HG03060 (cell line): ENCODE data around the gene NUBP2.

Experiments
- ATAC-seq: cut with Tn5 transposase; IDR thresholded peaks from one replicate; pipeline ENCODE4 v1.9.1; 2021; ENCODE audit warnings: low read depth, moderate number of reproducible peaks; ENCODE audit not compliant: unreplicated experiment

NUBP2 gene

DNA sequence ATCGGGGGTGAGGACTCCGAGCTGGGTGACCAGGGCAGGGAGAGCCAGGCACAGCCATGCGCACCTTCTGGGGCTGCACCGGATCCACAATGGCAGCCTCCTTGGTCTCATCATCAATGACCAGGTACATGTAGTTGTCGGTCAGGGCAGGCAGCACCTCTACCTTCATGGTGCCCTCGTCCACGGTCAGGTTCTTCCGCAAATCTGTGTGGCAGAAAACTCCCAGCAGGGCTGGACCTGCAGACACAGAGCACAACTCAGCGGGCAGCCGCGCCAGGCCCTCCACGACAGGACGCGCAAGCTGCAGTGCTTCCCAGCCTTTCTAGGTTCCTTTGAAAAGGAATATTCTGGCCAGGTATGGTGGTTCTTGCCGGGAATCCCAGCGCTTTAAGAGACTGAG is 40.0 kb downstream of the NUBP2 start:
- ATAC-seq: no peak

GRCh38 chr16:1823821-1824220 is 41.1 kb downstream of the NUBP2 start:
- ATAC-seq: no peak

GRCh38 chr16:1825381-1825863 is 42.7 kb downstream of the NUBP2 start:
- no peak for ATAC-seq

DNA sequence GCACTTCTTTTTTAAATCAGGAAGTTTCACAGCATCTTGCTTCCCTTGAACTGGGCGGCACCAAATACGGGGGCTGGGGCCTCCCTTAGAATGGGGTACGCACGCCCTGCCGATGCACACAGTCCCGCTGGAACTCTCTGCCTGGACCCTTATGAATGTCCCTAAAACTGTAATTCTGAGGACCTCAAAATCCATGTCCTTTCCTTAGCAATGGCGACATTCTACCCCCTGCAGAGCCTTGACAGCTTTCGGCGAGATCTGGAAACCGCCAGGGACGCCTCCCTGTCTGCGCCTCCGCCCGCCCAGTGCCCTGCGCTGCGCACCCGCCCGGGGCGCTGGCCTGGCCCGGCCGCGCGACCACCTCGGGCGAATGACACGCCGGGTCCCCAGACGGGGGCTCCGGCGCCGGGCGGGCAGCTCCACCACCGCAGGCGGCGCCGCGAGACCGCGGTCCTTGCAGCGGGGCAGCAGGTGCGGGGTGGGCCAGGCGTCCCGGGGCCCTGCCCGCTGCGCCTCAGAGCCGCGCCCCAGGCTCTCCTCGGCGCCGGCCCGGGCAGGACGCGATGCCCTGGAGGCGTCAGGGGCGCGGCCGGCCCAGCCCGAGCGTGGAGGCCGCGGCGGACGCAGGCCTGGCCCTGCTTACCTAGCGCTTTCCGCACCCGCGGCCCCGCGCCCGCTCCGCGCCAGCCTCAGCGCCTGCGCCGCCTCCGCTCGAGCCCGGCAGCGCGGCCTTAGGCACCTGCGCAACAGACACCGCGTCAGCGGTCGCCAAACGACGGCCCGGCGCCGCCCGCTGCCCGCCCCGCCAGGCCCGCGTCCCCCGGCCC is 43.3 kb downstream of the NUBP2 start:
- ATAC-seq: peak; percentile 20

DNA sequence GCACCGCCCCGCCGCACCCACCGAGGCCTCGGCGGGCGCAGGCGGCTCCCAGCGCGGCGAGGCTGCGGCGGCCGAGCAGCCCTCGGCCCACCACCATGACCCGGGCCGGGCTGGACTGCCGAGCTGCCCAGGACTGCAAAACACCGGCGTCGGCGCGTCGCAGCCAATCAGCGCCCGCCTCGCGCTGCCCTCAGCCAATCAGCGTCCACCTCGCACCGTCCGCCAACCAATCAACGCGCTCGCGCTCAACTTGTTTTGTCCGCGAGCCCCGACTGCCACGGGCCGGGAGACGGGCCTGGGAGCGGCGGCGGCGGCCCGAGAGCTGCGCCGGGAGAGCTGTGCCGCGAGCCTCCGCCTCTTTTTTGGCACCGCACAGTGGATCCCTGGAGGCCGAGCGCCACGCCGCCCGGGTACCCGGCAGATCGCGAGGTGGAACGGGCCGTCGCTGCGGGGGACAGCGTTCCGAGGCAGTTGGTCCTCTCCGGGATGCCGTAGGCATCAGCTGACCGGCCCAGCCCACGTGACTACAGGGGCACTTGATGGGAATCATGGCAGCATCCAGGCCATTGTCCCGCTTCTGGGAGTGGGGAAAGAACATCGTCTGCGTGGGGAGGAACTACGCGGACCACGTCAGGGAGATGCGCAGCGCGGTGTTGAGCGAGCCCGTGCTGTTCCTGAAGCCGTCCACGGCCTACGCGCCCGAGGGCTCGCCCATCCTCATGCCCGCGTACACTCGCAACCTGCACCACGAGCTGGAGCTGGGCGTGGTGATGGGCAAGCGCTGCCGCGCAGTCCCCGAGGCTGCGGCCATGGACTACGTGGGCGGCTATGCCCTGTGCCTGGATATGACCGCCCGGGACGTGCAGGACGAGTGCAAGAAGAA is 44.2 kb downstream of the NUBP2 start, which contains the start of the genes FAHD1 and HAGH:
Gene FAHD1 (plus strand): TSS at position 516 of the 883 bp plus-strand sequence. CDS start 33 bp downstream, at position 549.
Gene HAGH (minus strand): TSS at position 135 of the 883 bp plus-strand sequence. CDS start 38 bp downstream, at position 97.
- peak; percentile 62 for ATAC-seq

DNA sequence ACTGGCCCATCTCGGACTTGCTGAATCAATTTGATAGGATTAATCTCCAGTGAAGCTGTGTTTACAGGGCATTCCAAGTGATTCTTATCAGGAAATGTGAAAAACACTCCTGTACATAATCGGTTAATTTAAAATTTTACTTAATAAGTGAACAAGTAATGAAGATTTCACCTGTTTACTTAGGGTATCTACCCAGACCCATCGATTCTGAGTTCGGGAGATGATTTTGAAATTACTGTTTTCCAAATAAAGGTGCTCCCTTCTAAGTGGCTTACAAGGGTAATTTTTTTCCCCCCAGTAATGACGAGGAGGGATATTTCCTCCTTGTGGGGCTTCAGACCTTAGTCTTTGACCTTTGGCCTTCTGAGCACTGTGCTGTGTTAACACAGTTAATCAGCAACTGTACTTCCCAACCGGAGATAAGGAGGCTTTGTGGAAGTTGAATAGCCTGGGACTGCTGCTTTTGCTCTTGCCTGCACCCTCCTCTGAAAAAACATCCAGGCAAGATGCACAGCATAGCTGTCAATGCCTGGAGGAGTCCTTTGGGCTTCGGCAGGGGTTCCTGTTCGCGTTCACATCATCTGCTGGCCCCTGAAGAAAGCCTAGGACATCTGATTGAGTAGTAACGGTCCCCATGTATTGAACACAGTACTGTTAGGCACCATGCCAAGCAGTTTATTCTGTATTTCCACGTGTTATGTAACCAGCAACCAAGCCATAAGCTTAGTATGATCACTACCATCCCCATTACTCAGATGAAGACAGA is 46.1 kb downstream of the NUBP2 start:
- no peak for ATAC-seq

DNA sequence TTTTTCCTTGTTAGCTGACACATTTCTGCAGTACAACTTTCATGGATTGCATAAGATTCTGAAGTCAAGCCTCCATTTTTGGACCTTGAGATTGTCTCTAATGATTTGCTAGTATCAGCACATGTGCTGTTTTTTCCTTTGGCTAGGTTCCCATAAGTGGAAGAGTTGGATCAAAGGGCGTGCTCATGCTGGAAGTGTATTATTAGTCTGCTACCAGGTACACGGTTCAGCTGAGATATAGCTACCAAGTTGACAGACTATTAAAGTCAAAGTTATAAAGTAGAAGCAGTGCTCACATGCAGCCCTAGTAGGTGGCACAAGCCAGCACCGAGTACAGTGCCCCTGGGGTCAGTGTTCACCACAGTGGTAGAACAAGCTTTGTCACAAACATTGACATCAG is 47.5 kb downstream of the NUBP2 start:
- no peak for ATAC-seq

GRCh38 chr16:1831186-1832075 is 48.7 kb downstream of the NUBP2 start:
- ATAC-seq: no peak

GRCh38 chr16:1832838-1833454 is 50.2 kb downstream of the NUBP2 start:
- ATAC-seq: no peak

GRCh38 chr16:1834096-1834495 is 51.3 kb downstream of the NUBP2 start:
- no peak for ATAC-seq
